Trophoblast cell (in vitro differentiated cells and primary cell): ENCODE data around the gene KMT2D. TPM values are rescaled to one million over a fixed set of nuclear protein-coding genes. Genes with fewer than 3 reads are reported as not detected.

Source experiments
- DNase-seq, 2 donors: peaks; one replicate each; pipeline ENCODE4 v3.0.0-alpha.2; 2016
- H2AFZ ChIP-seq: 2 replicates; pipeline ENCODE4 v1.6.1; 2013; ENCODE audit warnings: low read length, moderate library complexity, mild to moderate bottlenecking; ENCODE audit not compliant: insufficient read depth, poor library complexity
- H2AK5ac ChIP-seq: 2 replicates; pipeline ENCODE4 v1.6.1; 2013; ENCODE audit warnings: mild to moderate bottlenecking, low read length
- H2BK120ac ChIP-seq: 2 replicates; pipeline ENCODE4 v1.6.1; 2013; ENCODE audit warnings: low read length, mild to moderate bottlenecking, moderate library complexity; ENCODE audit not compliant: insufficient read depth, poor library complexity
- H2BK12ac ChIP-seq: 2 replicates; pipeline ENCODE4 v1.6.1; 2013; ENCODE audit warnings: mild to moderate bottlenecking, low read length, moderate library complexity
- H2BK5ac ChIP-seq: 2 replicates; pipeline ENCODE4 v1.6.1; 2013; ENCODE audit warnings: low read length, low read depth, moderate library complexity, mild to moderate bottlenecking; ENCODE audit not compliant: poor library complexity
- H3K14ac ChIP-seq: 2 replicates; pipeline ENCODE4 v1.6.1; 2013; ENCODE audit warnings: mild to moderate bottlenecking, low read length
- H3K18ac ChIP-seq: 2 replicates; pipeline ENCODE4 v1.6.1; 2013; ENCODE audit warnings: mild to moderate bottlenecking, low read length
- H3K23ac ChIP-seq: 2 replicates; pipeline ENCODE4 v1.6.1; 2013; ENCODE audit warnings: low read length
- H3K27ac ChIP-seq: 2 replicates; pipeline ENCODE4 v1.5.1; 2013; ENCODE audit warnings: low read depth, mild to moderate bottlenecking, inconsistent platforms, low read length, moderate library complexity
- H3K27me3 ChIP-seq: 2 replicates; pipeline ENCODE4 v1.6.1; 2013; ENCODE audit warnings: inconsistent platforms, mild to moderate bottlenecking, low read length, moderate library complexity; ENCODE audit not compliant: insufficient read depth
- H3K36me3 ChIP-seq, 2 experiments: 1 replicate in 1 of 2; 2 replicates in 1 of 2; pipeline ENCODE4 v1.6.1; 2013; ENCODE audit warnings: low read length in 2 of 2, mild to moderate bottlenecking in 2 of 2, moderate library complexity in 1 of 2; ENCODE audit not compliant: insufficient read depth in 2 of 2, control insufficient read depth in 1 of 2
- H3K4ac ChIP-seq: 2 replicates; pipeline ENCODE4 v1.6.1; 2013; ENCODE audit warnings: low read depth, mild to moderate bottlenecking, low read length, moderate library complexity
- H3K4me1 ChIP-seq, 2 experiments: 1 replicate in 1 of 2; 2 replicates in 1 of 2; pipeline ENCODE4 v1.6.1; 2013; ENCODE audit warnings: low read length in 2 of 2, mild to moderate bottlenecking in 2 of 2, moderate library complexity in 1 of 2; ENCODE audit not compliant: insufficient read depth in 2 of 2, control insufficient read depth in 1 of 2
- H3K4me2 ChIP-seq: 2 replicates; pipeline ENCODE4 v1.6.1; 2013; ENCODE audit warnings: inconsistent platforms, mild to moderate bottlenecking, low read length, moderate library complexity
- H3K4me3 ChIP-seq: 2 replicates; pipeline ENCODE4 v1.5.1; 2013; ENCODE audit warnings: mild to moderate bottlenecking, low read depth, low read length, inconsistent platforms
- H3K79me1 ChIP-seq: one replicate; pipeline ENCODE4 v1.6.1; 2013; ENCODE audit warnings: low read length
- H3K79me2 ChIP-seq: 2 replicates; pipeline ENCODE4 v1.6.1; 2013; ENCODE audit warnings: low read length, mild to moderate bottlenecking; ENCODE audit not compliant: control insufficient read depth, insufficient read depth, poor library complexity
- H3K9ac ChIP-seq: 2 replicates; pipeline ENCODE4 v1.6.1; 2013; ENCODE audit warnings: mild to moderate bottlenecking, low read length
- H3K9me3 ChIP-seq: 2 replicates; pipeline ENCODE4 v1.6.1; 2013; ENCODE audit warnings: low read depth, mild to moderate bottlenecking, control low read depth, inconsistent platforms, low read length; ENCODE audit not compliant: insufficient read depth
- H4K12ac ChIP-seq: 2 replicates; pipeline ENCODE4 v1.6.1; 2013; ENCODE audit warnings: low read depth, mild to moderate bottlenecking, low read length, moderate library complexity
- H4K8ac ChIP-seq: 2 replicates; pipeline ENCODE4 v1.6.1; 2013; ENCODE audit warnings: low read depth, mild to moderate bottlenecking, low read length, moderate library complexity
- H4K91ac ChIP-seq: one replicate; pipeline ENCODE4 v1.6.1; 2013; ENCODE audit warnings: low read depth, mild to moderate bottlenecking, low read length, moderate library complexity
- WGBS: extraction: QIAGEN DNeasy Blood & Tissue Kit; methylation state at CpG from one replicate; pipeline ENCODE4 v1.1.7; 2013; ENCODE audit warnings: missing lambda C conversion rate; ENCODE audit not compliant: insufficient read length, insufficient coverage; ENCODE audit errors: extremely low coverage; 5-methylcytosine and 5-hydroxymethylcytosine counted together
- polyA plus RNA-seq: library from polyadenylated mRNA; stranded (reverse); fragments of 200-250 nt; gene quantifications from 2 replicates; pipeline ENCODE4 v1.2.3, GENCODE V29; 2013

The KMT2D gene
- polyA plus RNA-seq, result 21.1 and 21.8 TPM in 2 replicates

- Histone ChIP-seq H3K9ac (peak within 1 kb of the TSS; percentile 99), H3K4ac (peak within 1 kb of the TSS; percentile 100), H2AFZ (peak within 1 kb of the TSS; percentile 84), H3K9me3 (no peaks in the 10 kb centered on the region), H3K23ac (no peak within 1 kb of the TSS), H3K4me2 (peak within 1 kb of the TSS; percentile 86), H3K36me3 (peaks cover 2 to 4% of the 10 kb centered on the region in 2 experiments), H2BK5ac (peak within 1 kb of the TSS; percentile 99), H3K4me3 (peak within 1 kb of the TSS; percentile 92), H4K8ac (peak within 1 kb of the TSS; percentile 97), H3K27me3 (no peaks in the 10 kb centered on the region), H3K18ac (peak within 1 kb of the TSS; percentile 96), H3K27ac (peak within 1 kb of the TSS; percentile 86), H2AK5ac (peak within 1 kb of the TSS; percentile 96), H3K79me2 (peaks cover 38% of the 10 kb centered on the region), H4K91ac (peak within 1 kb of the TSS; percentile 98), H4K12ac (peak within 1 kb of the TSS; percentile 92), H3K79me1 (peaks cover 18% of the 10 kb centered on the region), H2BK12ac (no peak within 1 kb of the TSS), H3K4me1 (peaks cover 14 to 24% of the 10 kb centered on the region in 2 experiments), H2BK120ac (peak within 1 kb of the TSS; percentile 97), H3K14ac (peak within 1 kb of the TSS; percentile 94)
- DNase-seq, result peak; percentile 75 to 90
- no CpG with 5 or more reads among the region's 74 CpGs for WGBS
Measured at GRCh38 chr12:49060237-49061156, at the start of gene KMT2D. TSS of gene KMT2D (minus strand) at chr12:49060794. CDS start at chr12:49055324, 5,470 bp downstream.

- Histone ChIP-seq H3K79me1 (peaks cover 7% of the 10 kb centered on the region), H3K4me2 (peak overlapping the region; percentile 74), H3K9me3 (no peaks in the 10 kb centered on the region), H3K18ac (peak overlapping the region; percentile 96), H2BK120ac (peak overlapping the region; percentile 88), H3K79me2 (peaks cover 5% of the 10 kb centered on the region), H2BK12ac (no peak overlapping the region), H3K23ac (no peak overlapping the region), H2BK5ac (peak overlapping the region; percentile 87), H3K14ac (peak overlapping the region; percentile 95), H2AFZ (peak overlapping the region; percentile 33), H4K8ac (peak overlapping the region; percentile 67), H3K27me3 (no peaks in the 10 kb centered on the region), H2AK5ac (peak overlapping the region; percentile 81), H3K27ac (peak overlapping the region; percentile 62), H4K91ac (peak overlapping the region; percentile 97), H3K4ac (peak overlapping the region; percentile 93), H3K4me3 (peak overlapping the region; percentile 88), H4K12ac (peak overlapping the region; percentile 87), H3K36me3 (peaks cover 8 to 18% of the 10 kb centered on the region in 2 experiments), H3K4me1 (peaks cover 15 to 16% of the 10 kb centered on the region in 2 experiments), H3K9ac (peak overlapping the region; percentile 71)
- DNase-seq, result no peak
- no CpG with 5 or more reads among the region's 33 CpGs for WGBS
Measured at GRCh38 chr12:49109641-49110463, 49.3 kb upstream of the KMT2D start.

GRCh38 chr12:49108958-49109404 is 48.4 kb upstream of the KMT2D start:
- Histone ChIP-seq H2BK120ac (no peak overlapping the region), H2BK5ac (no peak overlapping the region), H3K27ac (no peak overlapping the region), H2AK5ac (no peak overlapping the region), H3K9ac (no peak overlapping the region), H3K4me3 (no peak overlapping the region), H3K36me3 (peaks cover 15 to 26% of the 10 kb centered on the region in 2 experiments), H3K79me2 (peaks cover 5% of the 10 kb centered on the region), H3K18ac (no peak overlapping the region), H3K4me1 (peaks cover 15 to 16% of the 10 kb centered on the region in 2 experiments), H3K4me2 (peak overlapping the region; percentile 74), H2BK12ac (no peak overlapping the region), H2AFZ (no peak overlapping the region), H4K91ac (no peak overlapping the region), H3K14ac (no peak overlapping the region), H3K27me3 (no peaks in the 10 kb centered on the region), H3K23ac (no peak overlapping the region), H4K8ac (no peak overlapping the region), H4K12ac (no peak overlapping the region), H3K4ac (no peak overlapping the region), H3K9me3 (no peaks in the 10 kb centered on the region), H3K79me1 (peaks cover 7% of the 10 kb centered on the region)
- peak; percentile 58 to 66 for DNase-seq
- WGBS, result no CpG with 5 or more reads among the region's 4 CpGs

- no peak overlapping the region for H3K27ac ChIP-seq
- no peak overlapping the region for H2BK5ac ChIP-seq
- DNase-seq, result peak; percentile 23 to 58
- no peak overlapping the region for H4K12ac ChIP-seq
- H3K14ac ChIP-seq, result no peak overlapping the region
- peaks cover 5% of the 10 kb centered on the region for H3K79me2 ChIP-seq
- H4K8ac ChIP-seq, result no peak overlapping the region
- H3K79me1 ChIP-seq, result peaks cover 7% of the 10 kb centered on the region
- no peak overlapping the region for H2AFZ ChIP-seq
- H3K4me1 ChIP-seq, result peaks cover 15 to 16% of the 10 kb centered on the region in 2 experiments
- H3K4me3 ChIP-seq, result no peak overlapping the region
- no peaks in the 10 kb centered on the region for H3K27me3 ChIP-seq
- peaks cover 2% of the 10 kb centered on the region for H3K9me3 ChIP-seq
- no peak overlapping the region for H3K9ac ChIP-seq
- H4K91ac ChIP-seq, result no peak overlapping the region
- no peak overlapping the region for H3K18ac ChIP-seq
- H3K36me3 ChIP-seq, result peaks cover 42 to 58% of the 10 kb centered on the region in 2 experiments
- H3K23ac ChIP-seq, result no peak overlapping the region
- H2BK120ac ChIP-seq, result no peak overlapping the region
- H2BK12ac ChIP-seq, result no peak overlapping the region
- H3K4ac ChIP-seq, result no peak overlapping the region
- H2AK5ac ChIP-seq, result no peak overlapping the region
- WGBS, result no CpG with 5 or more reads among the region's 9 CpGs
- no peak overlapping the region for H3K4me2 ChIP-seq
Measured at GRCh38 chr12:49105504-49106084, 45.0 kb upstream of the KMT2D start.
